Stimulated activated CD4-positive, alpha-beta T cell treated with anti-CD3 and anti-CD28 coated beads, Interleukin-1b, Interleukin-23, amount 100 ng/mL, for 48 hours (primary cell): Measurements from ENCODE around the gene ACRV1.

Experiments used
- DNase-seq: peaks from one replicate; pipeline ENCODE4 v3.0.0-alpha.2; 2020

The ACRV1 gene

DNA sequence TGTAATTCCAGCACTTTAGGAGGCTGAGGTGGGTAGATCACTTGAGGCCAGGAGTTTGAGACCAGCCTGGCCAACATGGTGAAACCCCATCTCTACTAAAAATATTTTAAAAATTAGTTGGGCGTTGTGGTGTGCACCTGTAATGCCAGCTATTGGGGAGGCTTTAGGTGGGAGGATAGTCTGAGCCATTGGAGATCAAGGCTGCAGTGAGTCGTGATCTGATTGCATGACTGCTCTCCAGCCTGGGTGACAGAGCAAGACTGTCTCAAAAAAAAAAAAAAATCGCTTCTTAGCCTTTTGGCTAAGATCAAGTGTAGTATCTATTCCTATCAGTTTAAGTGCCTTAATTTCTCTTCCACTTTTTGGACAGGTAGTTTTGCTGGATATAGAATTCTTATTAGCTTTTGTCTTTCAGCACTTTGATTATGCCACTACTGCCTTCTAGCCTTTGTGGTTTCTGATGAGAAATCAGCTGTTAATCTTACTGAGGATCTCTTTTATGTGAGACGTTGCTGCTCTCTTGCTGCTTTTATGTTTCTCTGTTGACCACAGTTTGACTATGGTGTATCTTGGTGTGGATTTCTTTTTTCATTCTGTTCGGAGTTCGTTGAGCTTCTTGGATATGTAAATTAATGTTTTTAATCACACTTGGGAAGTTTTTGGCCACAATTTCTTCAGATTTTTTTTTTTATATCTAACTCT, 31.0 kb downstream of the ACRV1 start:
- no peak for DNase-seq

DNA sequence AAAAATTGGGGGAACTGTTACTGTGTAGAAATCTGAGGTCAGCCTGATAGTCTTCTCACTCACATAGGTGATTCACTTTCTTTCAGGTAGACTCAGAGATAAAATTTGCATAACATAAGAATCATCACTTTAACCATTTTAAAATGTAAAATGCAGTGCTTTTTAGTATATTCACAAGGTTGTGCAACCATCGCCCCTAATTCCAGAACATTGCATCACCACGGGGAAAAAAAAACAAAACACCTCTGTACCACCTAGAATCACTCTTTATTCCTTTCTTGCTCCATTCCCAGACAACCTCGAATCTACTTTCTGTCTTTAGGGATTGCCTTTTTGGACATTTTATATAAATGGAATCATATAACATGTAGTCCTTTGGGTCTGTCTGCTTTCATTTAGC, 34.8 kb downstream of the ACRV1 start:
- DNase-seq, result no peak

DNA sequence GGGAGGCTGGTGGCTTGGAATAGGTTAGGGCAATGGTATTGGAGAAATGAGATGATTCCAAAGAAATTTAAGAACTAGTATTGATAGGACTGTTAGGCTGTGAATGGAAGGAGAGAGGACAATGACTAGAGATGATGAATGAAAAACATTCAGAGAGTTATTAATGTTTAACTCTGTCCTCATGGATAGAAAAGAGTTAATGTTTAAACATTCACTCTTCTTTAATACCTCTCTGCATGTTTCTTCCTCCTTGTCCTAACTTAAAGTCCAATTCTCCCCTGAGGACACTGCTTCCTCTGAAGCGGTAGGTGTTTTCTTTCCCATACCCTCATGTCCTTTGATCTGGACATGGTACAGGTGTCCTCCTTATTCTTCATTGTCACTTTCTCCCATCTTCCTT, 42.3 kb downstream of the ACRV1 start:
- no peak for DNase-seq

DNA sequence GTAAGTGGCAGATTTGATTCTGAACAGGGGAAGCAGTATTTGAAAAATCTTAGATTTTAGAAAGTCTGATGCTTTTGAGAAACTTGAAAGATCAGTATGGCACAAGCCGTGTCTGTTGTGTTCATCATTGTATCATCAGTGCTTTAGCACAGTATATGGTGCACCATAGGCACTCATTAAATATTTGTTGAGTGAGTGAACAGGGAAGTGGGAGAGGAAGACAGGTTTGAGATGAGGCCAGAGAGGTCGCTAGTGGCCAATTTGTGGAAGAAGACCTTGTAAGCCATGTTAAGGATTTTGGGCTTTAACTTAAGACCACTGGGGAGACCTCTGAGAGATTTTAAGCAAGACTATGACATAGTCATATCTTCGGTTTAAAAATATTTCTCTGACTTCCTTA, 42.8 kb downstream of the ACRV1 start:
- DNase-seq, result no peak

- no peak for DNase-seq
Measured at GRCh38 chr11:125627236-125627910, 53.3 kb downstream of the ACRV1 start.

- peak; percentile 25 for DNase-seq
Measured at GRCh38 chr11:125626288-125626950, 54.2 kb downstream of the ACRV1 start.

- peak; percentile 89 for DNase-seq
Measured at GRCh38 chr11:125625630-125626287, 54.9 kb downstream of the ACRV1 start.

DNA sequence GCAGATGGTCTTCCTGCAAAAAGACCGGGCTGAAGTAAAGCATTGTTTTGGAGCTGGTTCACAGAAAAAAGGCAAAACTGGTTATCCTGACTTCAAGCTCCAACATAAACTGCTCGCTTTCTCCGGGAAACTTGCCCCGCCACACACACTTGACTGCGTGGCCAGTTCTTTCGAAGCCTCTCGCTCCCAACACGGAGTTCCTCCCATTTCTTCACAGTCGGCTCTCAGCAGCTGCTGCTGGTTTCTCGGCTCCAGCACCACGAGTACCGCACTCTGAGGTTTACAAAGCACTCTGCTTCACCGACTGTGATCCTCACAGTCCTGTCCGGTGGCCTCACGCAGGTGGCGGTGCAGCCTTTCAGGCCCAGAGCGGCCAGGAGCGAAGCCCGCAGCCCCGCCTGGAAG, 55.4 kb downstream of the ACRV1 start:
- DNase-seq, result no peak

GRCh38 chr11:125624756-125625213, 55.9 kb downstream of the ACRV1 start, which contains the start of gene CHEK1:
TSS of gene CHEK1 (plus strand) at chr11:125625163. CDS start at chr11:125626769, 1,606 bp downstream.
- DNase-seq, result no peak

GRCh38 chr11:125623064-125623463, 57.6 kb downstream of the ACRV1 start:
- DNase-seq, result no peak

GRCh38 chr11:125621995-125622394, 58.7 kb downstream of the ACRV1 start:
- DNase-seq, result no peak
